ENCODE data around the gene CHN1. TPM values are rescaled to one million over a fixed set of nuclear protein-coding genes. Genes with fewer than 3 reads are reported as not detected.

The CHN1 gene
- total RNA-seq, 1 donor from 2014 or later, result 45.0 TPM

DNA sequence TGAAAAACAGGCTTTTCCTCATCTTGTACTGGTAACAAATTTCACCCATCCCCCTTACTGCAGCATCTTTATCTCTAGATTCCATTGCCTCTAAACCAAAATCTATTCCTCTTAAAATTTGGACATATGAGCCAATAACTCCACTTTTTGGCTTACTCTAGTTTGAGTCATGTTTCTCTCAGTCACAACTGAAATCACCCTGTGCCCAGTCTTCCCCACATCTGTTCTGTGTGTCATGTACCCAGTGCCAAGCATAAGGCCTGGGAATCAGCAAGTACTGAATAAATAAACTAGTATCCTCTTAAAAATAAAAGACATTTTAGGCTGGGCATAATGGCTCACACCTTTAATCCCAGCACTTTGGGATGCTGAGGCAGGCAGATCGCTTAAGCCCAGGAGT lies 20.8 kb upstream of the CHN1 start:
- H2AFZ ChIP-seq (replicated peaks), result no peak overlapping the region
- no peak overlapping the region for H3K4me2 ChIP-seq
- H3F3A ChIP-seq (ENCODE audit: low read depth), result peaks cover 10% of the 10 kb centered on the region
- no peaks in the 10 kb centered on the region for H3K9me3 ChIP-seq (ENCODE audit: low read depth)
- TF ChIP-seq, protein P1, sequence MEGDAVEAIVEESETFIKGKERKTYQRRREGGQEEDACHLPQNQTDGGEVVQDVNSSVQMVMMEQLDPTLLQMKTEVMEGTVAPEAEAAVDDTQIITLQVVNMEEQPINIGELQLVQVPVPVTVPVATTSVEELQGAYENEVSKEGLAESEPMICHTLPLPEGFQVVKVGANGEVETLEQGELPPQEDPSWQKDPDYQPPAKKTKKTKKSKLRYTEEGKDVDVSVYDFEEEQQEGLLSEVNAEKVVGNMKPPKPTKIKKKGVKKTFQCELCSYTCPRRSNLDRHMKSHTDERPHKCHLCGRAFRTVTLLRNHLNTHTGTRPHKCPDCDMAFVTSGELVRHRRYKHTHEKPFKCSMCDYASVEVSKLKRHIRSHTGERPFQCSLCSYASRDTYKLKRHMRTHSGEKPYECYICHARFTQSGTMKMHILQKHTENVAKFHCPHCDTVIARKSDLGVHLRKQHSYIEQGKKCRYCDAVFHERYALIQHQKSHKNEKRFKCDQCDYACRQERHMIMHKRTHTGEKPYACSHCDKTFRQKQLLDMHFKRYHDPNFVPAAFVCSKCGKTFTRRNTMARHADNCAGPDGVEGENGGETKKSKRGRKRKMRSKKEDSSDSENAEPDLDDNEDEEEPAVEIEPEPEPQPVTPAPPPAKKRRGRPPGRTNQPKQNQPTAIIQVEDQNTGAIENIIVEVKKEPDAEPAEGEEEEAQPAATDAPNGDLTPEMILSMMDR (IDR thresholded peaks at IDR 0.05), result no peak
- TF ChIP-seq EZH2phosphoT487 (IDR thresholded peaks at IDR 0.05) (no peak), EZH2 (IDR thresholded peaks at IDR 0.05) (no peak)
- H3K9me3 Mint-ChIP-seq, result peaks cover 3% of the 10 kb centered on the region
- H4K20me1 ChIP-seq (ENCODE audit: low read depth), result no peaks in the 10 kb centered on the region
- peaks cover 2% of the 10 kb centered on the region for H3K27me3 Mint-ChIP-seq (ENCODE audit: insufficient read depth, low read depth)
- peaks cover 7% of the 10 kb centered on the region for H3K4me1 Mint-ChIP-seq
- no peaks in the 10 kb centered on the region for H3K36me3 Mint-ChIP-seq
- no peak for DNase-seq (ENCODE audit: low spot score)
- peaks cover 17% of the 10 kb centered on the region for H3K4me1 ChIP-seq
- H3K79me2 ChIP-seq (ENCODE audit: low read depth), result no peaks in the 10 kb centered on the region
- no peak overlapping the region for H3K27ac ChIP-seq
- H3K9ac ChIP-seq, result no peak overlapping the region
- H3K27ac Mint-ChIP-seq, result no peak overlapping the region
- H3K4me3 ChIP-seq, result no peak overlapping the region
- no peaks in the 10 kb centered on the region for H3K27me3 ChIP-seq
- no peaks in the 10 kb centered on the region for H3K36me3 ChIP-seq
- H3K4me3 Mint-ChIP-seq, result no peak overlapping the region

DNA sequence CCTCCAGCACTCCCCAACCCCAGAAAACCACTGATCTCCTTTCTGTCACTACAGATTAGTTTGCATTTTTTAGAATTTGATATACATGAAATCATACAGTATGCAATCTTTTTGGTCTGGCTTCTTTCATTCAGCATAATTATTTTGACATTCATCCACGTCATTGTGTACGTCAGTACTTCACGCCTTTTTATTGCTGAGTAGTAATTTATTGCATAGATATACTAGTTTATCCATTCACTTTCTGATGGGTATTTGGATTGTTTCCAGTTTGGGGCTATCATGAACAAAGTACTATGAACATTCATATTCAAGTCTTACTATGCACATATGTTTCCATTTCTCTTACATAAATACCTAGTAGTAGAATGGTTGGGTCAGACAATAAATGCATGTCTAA lies 20.1 kb upstream of the CHN1 start:
- TF ChIP-seq, protein P1 (IDR thresholded peaks at IDR 0.05), result no peak
- TF ChIP-seq EZH2 (IDR thresholded peaks at IDR 0.05), result no peak
- no peak for TF ChIP-seq EZH2phosphoT487 (IDR thresholded peaks at IDR 0.05)
- no peak overlapping the region for H3K9ac ChIP-seq
- H3K4me1 ChIP-seq, result peaks cover 17% of the 10 kb centered on the region
- Mint-ChIP-seq H3K36me3 (no peaks in the 10 kb centered on the region), H3K4me1 (peaks cover 7% of the 10 kb centered on the region), H3K27me3 (ENCODE audit: insufficient read depth, low read depth) (peaks cover under 1% of the 10 kb centered on the region), H3K9me3 (peaks cover 3% of the 10 kb centered on the region), H3K27ac (no peak overlapping the region), H3K4me3 (no peak overlapping the region)
- no peak overlapping the region for H3K4me3 ChIP-seq
- H3K27me3 ChIP-seq, result no peaks in the 10 kb centered on the region
- H3K79me2 ChIP-seq (ENCODE audit: low read depth), result no peaks in the 10 kb centered on the region
- H3K36me3 ChIP-seq, result no peaks in the 10 kb centered on the region
- peaks cover 10% of the 10 kb centered on the region for H3F3A ChIP-seq (ENCODE audit: low read depth)
- H4K20me1 ChIP-seq (ENCODE audit: low read depth), result no peaks in the 10 kb centered on the region
- H3K27ac ChIP-seq, result no peak overlapping the region
- DNase-seq (ENCODE audit: low spot score), result no peak
- no peak overlapping the region for H2AFZ ChIP-seq (replicated peaks)
- H3K4me2 ChIP-seq, result no peak overlapping the region
- no peaks in the 10 kb centered on the region for H3K9me3 ChIP-seq (ENCODE audit: low read depth)

DNA sequence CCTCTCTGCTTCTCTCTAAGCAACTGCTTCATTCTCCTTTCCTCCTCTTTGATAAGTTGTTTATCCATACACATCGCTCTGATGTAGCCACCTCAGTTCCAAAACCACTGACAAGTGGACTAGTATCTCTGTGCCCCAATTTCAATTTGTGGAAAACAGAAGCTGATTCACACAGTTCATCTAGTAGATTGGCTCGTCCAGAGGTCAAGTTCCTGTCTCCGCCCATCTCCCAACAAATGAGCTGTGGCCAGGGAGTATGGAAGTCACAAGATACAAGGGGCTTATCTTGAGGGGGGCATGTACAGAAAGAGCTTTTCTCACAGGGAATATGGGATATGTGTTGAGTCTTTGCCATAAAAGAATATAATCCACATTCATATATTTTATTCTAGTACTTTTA lies 17.7 kb upstream of the CHN1 start:
- Histone ChIP-seq H4K20me1 (ENCODE audit: low read depth) (no peaks in the 10 kb centered on the region), H3F3A (ENCODE audit: low read depth) (no peaks in the 10 kb centered on the region), H2AFZ (replicated peaks) (no peak overlapping the region), H3K9ac (no peak overlapping the region), H3K79me2 (ENCODE audit: low read depth) (no peaks in the 10 kb centered on the region), H3K27ac (no peak overlapping the region), H3K27me3 (no peaks in the 10 kb centered on the region), H3K9me3 (ENCODE audit: low read depth) (no peaks in the 10 kb centered on the region), H3K4me1 (no peaks in the 10 kb centered on the region), H3K4me3 (no peak overlapping the region), H3K36me3 (no peaks in the 10 kb centered on the region), H3K4me2 (no peak overlapping the region)
- no peak overlapping the region for H3K27ac Mint-ChIP-seq
- H3K36me3 Mint-ChIP-seq, result no peaks in the 10 kb centered on the region
- H3K9me3 Mint-ChIP-seq, result peaks cover 3% of the 10 kb centered on the region
- DNase-seq (ENCODE audit: low spot score), result no peak
- TF ChIP-seq EZH2phosphoT487 (IDR thresholded peaks at IDR 0.05), result no peak
- TF ChIP-seq, protein P1 (IDR thresholded peaks at IDR 0.05), result no peak
- no peak for TF ChIP-seq EZH2 (IDR thresholded peaks at IDR 0.05)
- H3K4me3 Mint-ChIP-seq, result no peak overlapping the region
- H3K4me1 Mint-ChIP-seq, result peaks cover 2% of the 10 kb centered on the region
- H3K27me3 Mint-ChIP-seq (ENCODE audit: insufficient read depth, low read depth), result no peaks in the 10 kb centered on the region

All from neural progenitor cell (in vitro differentiated cells).